GM21390 (cell line): ENCODE measurements around the gene CD93.

ENCODE experiments used
- ATAC-seq: cut with Tn5 transposase; IDR thresholded peaks from one replicate; pipeline ENCODE4 v1.9.1; 2021; ENCODE audit not compliant: unreplicated experiment

Gene CD93

GRCh38 chr20:23061734-23062561 is 24.2 kb downstream of the CD93 start:
- no peak for ATAC-seq

GRCh38 chr20:23061262-23061661 is 24.9 kb downstream of the CD93 start:
- no peak for ATAC-seq

GRCh38 chr20:23060629-23061028 is 25.5 kb downstream of the CD93 start:
- no peak for ATAC-seq

- no peak for ATAC-seq
Observed at GRCh38 chr20:23059846-23060245, 26.3 kb downstream of the CD93 start.

- no peak for ATAC-seq
Observed at GRCh38 chr20:23059001-23059400, 27.1 kb downstream of the CD93 start.

- ATAC-seq = no peak
Observed at GRCh38 chr20:23058240-23058639, 27.9 kb downstream of the CD93 start.

GRCh38 chr20:23052904-23053303 is 33.2 kb downstream of the CD93 start:
- ATAC-seq = no peak

- no peak for ATAC-seq
Observed at GRCh38 chr20:23050847-23051627, 35.1 kb downstream of the CD93 start.

- ATAC-seq = no peak
Observed at GRCh38 chr20:23050076-23050838, 35.9 kb downstream of the CD93 start.

- no peak for ATAC-seq
Observed at GRCh38 chr20:23049201-23050075, 36.7 kb downstream of the CD93 start, which contains the start of gene THBD. TSS of gene THBD (minus strand) at chr20:23049672. CDS start at chr20:23049504, 168 bp downstream.

GRCh38 chr20:23048283-23049200 is 37.6 kb downstream of the CD93 start:
- no peak for ATAC-seq

GRCh38 chr20:23047738-23048214 is 38.3 kb downstream of the CD93 start:
- ATAC-seq = no peak

GRCh38 chr20:23047001-23047737 is 39.0 kb downstream of the CD93 start:
- ATAC-seq = no peak

- no peak for ATAC-seq
Observed at GRCh38 chr20:23046431-23046830, 39.7 kb downstream of the CD93 start.

GRCh38 chr20:23043376-23043775 is 42.7 kb downstream of the CD93 start:
- ATAC-seq = no peak

- ATAC-seq = no peak
Observed at GRCh38 chr20:23042270-23042669, 43.9 kb downstream of the CD93 start.

- ATAC-seq = no peak
Observed at GRCh38 chr20:23039885-23040508, 46.1 kb downstream of the CD93 start.
